H1 (cell line): ENCODE data around the gene ZBTB8B. TPM values are rescaled to one million over a fixed set of nuclear protein-coding genes. Genes with fewer than 3 reads are reported as not detected.
A peak's percentile ranks its signal among the peaks of the same experiment; 100 is the strongest.

ENCODE experiments used
- CTCF ChIA-PET: fragments of 300-600 bp; sonication (Branson Sonifier 250); formaldehyde crosslinking; loops from one replicate; lab custom pipeline; 2021; ENCODE audit not compliant: partially characterized antibody; lab: Charles Lee
- POLR2A ChIA-PET: fragments of 300-600 bp; sonication (Branson Sonifier 250); formaldehyde crosslinking; loops from one replicate; lab custom pipeline; 2021; ENCODE audit warnings: inconsistent platforms; ENCODE audit not compliant: partially characterized antibody; lab: Charles Lee
- DNase-seq, 2 experiments: peaks; one replicate each; pipeline versions ENCODE4 v3.0.0 to v3.0.0-alpha.2; 2010 to 2022; ENCODE audit warnings: low spot score in 2 of 2, low read depth in 1 of 2, mixed read lengths in 1 of 2
- FAIRE-seq: peaks from 2 replicates; lab custom pipeline; 2011; peaks lifted over from hg19 to GRCh38; lab: Jason Lieb, UNC
- H2AFZ ChIP-seq: 2 replicates; pipeline ENCODE4 v1.8.1; 2012; ENCODE audit warnings: low read length, inconsistent platforms
- H2AK5ac ChIP-seq: 2 replicates; pipeline ENCODE4 v1.6.1; 2013; ENCODE audit warnings: low read depth, low read length
- H2BK120ac ChIP-seq: replicated peaks from 2 replicates; pipeline ENCODE3; 2013; ENCODE audit warnings: low read depth, low read length, inconsistent platforms
- H2BK12ac ChIP-seq: 2 replicates; pipeline ENCODE4 v1.6.1; 2013; ENCODE audit warnings: low read depth, low read length
- H2BK15ac ChIP-seq: 2 replicates; pipeline ENCODE4 v1.6.1; 2013; ENCODE audit warnings: low read length
- H2BK20ac ChIP-seq: 2 replicates; pipeline ENCODE4 v1.6.1; 2013; ENCODE audit warnings: low read length
- H2BK5ac ChIP-seq: 2 replicates; pipeline ENCODE4 v1.6.1; 2013; ENCODE audit warnings: low read depth, low read length
- H3K14ac ChIP-seq: 2 replicates; pipeline ENCODE4 v1.6.1; 2013; ENCODE audit warnings: inconsistent platforms; ENCODE audit not compliant: insufficient read length
- H3K18ac ChIP-seq: 2 replicates; pipeline ENCODE4 v1.6.1; 2013; ENCODE audit warnings: low read length; ENCODE audit errors: extremely low read depth
- H3K23ac ChIP-seq: 2 replicates; pipeline ENCODE4 v1.6.1; 2013; ENCODE audit warnings: inconsistent platforms; ENCODE audit not compliant: insufficient read length
- H3K23me2 ChIP-seq: 2 replicates; pipeline ENCODE4 v1.6.1; 2013; ENCODE audit warnings: low read depth, low read length
- H3K27ac ChIP-seq: 2 replicates; pipeline ENCODE4 v1.6.1; 2011; ENCODE audit warnings: low read depth, low read length, inconsistent platforms
- H3K27me3 ChIP-seq, 4 experiments: replicated peaks in 1 of 4; 1 replicate in 1 of 4; 2 replicates in 3 of 4; pipeline versions ENCODE4 v1.6.1 to v1.8.1; 2011 to 2013; ENCODE audit warnings: low read length in 3 of 4, mild to moderate bottlenecking in 3 of 4, inconsistent platforms in 2 of 4, mixed read lengths in 2 of 4, moderate library complexity in 1 of 4; ENCODE audit not compliant: control insufficient read depth in 3 of 4, insufficient read depth in 3 of 4; ENCODE audit errors: extremely low read depth in 1 of 4
- H3K36me3 ChIP-seq, 4 experiments: 2 replicates each; pipeline versions ENCODE4 v1.6.1 to v1.8.1; 2011 to 2013; ENCODE audit warnings: mild to moderate bottlenecking in 4 of 4, low read length in 3 of 4, moderate library complexity in 2 of 4, control low read depth in 1 of 4, inconsistent platforms in 1 of 4; ENCODE audit not compliant: insufficient read depth in 4 of 4, control insufficient read depth in 2 of 4
- H3K4ac ChIP-seq: replicated peaks from 2 replicates; pipeline ENCODE3; 2013; ENCODE audit warnings: low read length, low read depth, mixed read lengths, inconsistent platforms; ENCODE audit not compliant: insufficient read length
- H3K4me1 ChIP-seq, 4 experiments: replicated peaks in 1 of 4; 1 replicate in 1 of 4; 2 replicates in 3 of 4; pipeline versions ENCODE4 v1.6.1 to v1.8.1; 2011 to 2013; ENCODE audit warnings: low read length in 3 of 4, inconsistent platforms in 2 of 4, mixed read lengths in 1 of 4; ENCODE audit not compliant: insufficient read depth in 4 of 4, control insufficient read depth in 3 of 4
- H3K4me2 ChIP-seq, 2 experiments: 2 replicates each; pipeline versions ENCODE4 v1.6.1 to v1.8.1; 2011 to 2013; ENCODE audit warnings: low read depth in 2 of 2, low read length in 2 of 2, control low read depth in 1 of 2, inconsistent platforms in 1 of 2, mild to moderate bottlenecking in 1 of 2; ENCODE audit not compliant: insufficient read depth in 1 of 2
- H3K4me3 ChIP-seq, 4 experiments: fragments of 200-600, 300-600 bp in 1 of 4; sonication (generic), shearing (Covaris generic), sonication (Bioruptor Twin) in 1 of 4; 2 replicates each; pipeline versions ENCODE4 v1.5.1 to v1.8.1; 2011 to 2016; ENCODE audit warnings: low read length in 4 of 4, low read depth in 3 of 4, control low read depth in 2 of 4, inconsistent platforms in 2 of 4, mild to moderate bottlenecking in 2 of 4, mixed read lengths in 1 of 4, moderate library complexity in 1 of 4; ENCODE audit not compliant: insufficient read depth in 2 of 4; ENCODE audit errors: extremely low read depth in 1 of 4
- H3K56ac ChIP-seq: replicated peaks from 2 replicates; pipeline ENCODE3; 2013; ENCODE audit warnings: low read depth, mild to moderate bottlenecking, mixed read lengths, low read length, inconsistent platforms; ENCODE audit not compliant: insufficient read length
- H3K79me1 ChIP-seq: 2 replicates; pipeline ENCODE4 v1.6.1; 2013; ENCODE audit warnings: low read depth, low read length, control low read depth
- H3K79me2 ChIP-seq, 2 experiments: 2 replicates each; pipeline versions ENCODE4 v1.6.1 to v1.8.1; 2012 to 2013; ENCODE audit warnings: low read length in 2 of 2, mild to moderate bottlenecking in 2 of 2, inconsistent platforms in 1 of 2; ENCODE audit not compliant: insufficient read depth in 2 of 2, control insufficient read depth in 1 of 2
- H3K9ac ChIP-seq, 4 experiments: replicated peaks in 1 of 4; 1 replicate in 1 of 4; 2 replicates in 3 of 4; pipeline versions ENCODE4 v1.6.1 to v1.8.1; 2011 to 2013; ENCODE audit warnings: low read depth in 3 of 4, low read length in 3 of 4, control low read depth in 2 of 4, mild to moderate bottlenecking in 2 of 4, moderate library complexity in 2 of 4, inconsistent platforms in 1 of 4; ENCODE audit errors: extremely low read depth in 1 of 4
- H3K9me3 ChIP-seq, 2 experiments: 2 replicates each; pipeline versions ENCODE4 v1.6.1 to v1.8.1; 2012 to 2013; ENCODE audit warnings: mild to moderate bottlenecking in 2 of 2, moderate library complexity in 2 of 2, control low read depth in 1 of 2, inconsistent platforms in 1 of 2, low read depth in 1 of 2, low read length in 1 of 2, mixed read lengths in 1 of 2; ENCODE audit not compliant: insufficient read depth in 2 of 2
- H4K20me1 ChIP-seq, 2 experiments: replicated peaks in 1 of 2; 2 replicates each; pipeline versions ENCODE3 to v1.8.1; 2011 to 2013; ENCODE audit warnings: inconsistent platforms in 2 of 2, low read length in 2 of 2, mild to moderate bottlenecking in 1 of 2; ENCODE audit not compliant: insufficient read depth in 2 of 2, control insufficient read depth in 1 of 2
- H4K5ac ChIP-seq: 2 replicates; pipeline ENCODE4 v1.6.1; 2013; ENCODE audit warnings: low read length, low read depth, mixed read lengths, inconsistent platforms; ENCODE audit not compliant: insufficient read length
- H4K8ac ChIP-seq: 2 replicates; pipeline ENCODE4 v1.8.0; 2013; ENCODE audit warnings: mild to moderate bottlenecking, moderate library complexity, low read length, inconsistent platforms; ENCODE audit not compliant: insufficient read depth; ENCODE audit errors: extremely low read depth
- H4K91ac ChIP-seq: replicated peaks from 2 replicates; pipeline ENCODE3; 2013; ENCODE audit warnings: low read length, mixed read lengths, inconsistent platforms; ENCODE audit not compliant: insufficient read length
- ASH2L ChIP-seq: fragments of 200-600, 300-600 bp; sonication (generic); IDR thresholded peaks from one replicate; pipeline ENCODE4 v1.7.1; 2017; ENCODE audit warnings: low read length
- CBX5 ChIP-seq: fragments of 300-800, 300-1000 bp; sonication (generic); IDR thresholded peaks from 2 replicates; pipeline ENCODE4 v1.7.1; 2016; ENCODE audit warnings: antibody characterized with exemption, low read length, low read depth
- FOSL1 ChIP-seq: IDR thresholded peaks from 2 replicates; pipeline ENCODE4 v1.6.1; 2011; ENCODE audit warnings: mild to moderate bottlenecking, low read depth, low read length, moderate library complexity; ENCODE audit not compliant: insufficient read depth
- POLR2A ChIP-seq, 2 experiments: IDR thresholded peaks; 1 replicate in 1 of 2; 2 replicates in 1 of 2; pipeline ENCODE4 v1.6.1; 2011; ENCODE audit warnings: low read depth in 2 of 2, low read length in 2 of 2, mild to moderate bottlenecking in 2 of 2; ENCODE audit errors: control extremely low read depth in 1 of 2
- POLR2AphosphoS5 ChIP-seq: IDR thresholded peaks from 2 replicates; pipeline ENCODE4 v1.6.1; 2011; ENCODE audit warnings: low read depth, low read length
- SUZ12 ChIP-seq: fragments of 200-600 bp; sonication (generic); IDR thresholded peaks from 2 replicates; pipeline ENCODE4 v1.6.1; 2012; ENCODE audit warnings: mild to moderate bottlenecking, inconsistent platforms, low read length, moderate library complexity, mixed read lengths
- TBP ChIP-seq: IDR thresholded peaks from 2 replicates; pipeline ENCODE4 v1.6.1; 2011; ENCODE audit warnings: low read depth, low read length, improper control_type of control experiment
- TCF12 ChIP-seq: IDR thresholded peaks from 2 replicates; pipeline ENCODE4 v1.6.1; 2011; ENCODE audit warnings: low read depth, mild to moderate bottlenecking, low read length
- USF2 ChIP-seq: IDR thresholded peaks from 2 replicates; pipeline ENCODE4 v1.6.1; 2011; ENCODE audit warnings: low read length, improper control_type of control experiment
- WGBS, 2 experiments: shearing (Covaris generic) in 1 of 2; methylation state at CpG; one replicate each; pipeline versions ENCODE4 v1.1.6 to v1.1.7; 2013 to 2015; ENCODE audit warnings: low lambda C conversion rate in 2 of 2, mixed read lengths in 2 of 2, inconsistent platforms in 1 of 2, low coverage in 1 of 2, missing lambda C conversion rate in 1 of 2; ENCODE audit not compliant: insufficient replicate concordance in 2 of 2, insufficient coverage in 1 of 2, insufficient read length in 1 of 2; ENCODE audit errors: extremely low coverage in 1 of 2, missing lambda C conversion rate in 1 of 2; 5-methylcytosine and 5-hydroxymethylcytosine counted together
- polyA plus RNA-seq, 7 experiments: library from polyadenylated mRNA; depleted of rRNA in 3 of 7; stranded (reverse) in 5 of 7; unstranded in 2 of 7; fragments of >200 nt in 5 of 7; fragments of 200-250 nt in 2 of 7; gene quantifications; 1 replicate in 5 of 7; 2 replicates in 1 of 7; 4 replicates in 1 of 7; pipeline versions ENCODE4 v1.2.1 to v1.2.3, GENCODE V29; 2011 to 2013; ENCODE audit warnings: missing spikeins in 2 of 7, mixed read lengths in 2 of 7
- total RNA-seq: library from RNA; stranded (reverse); fragmentation: NEBNext Ultra II Directional; extraction: Animal tissue kit (Norgen Biotek cat#: 25700); gene quantifications from 2 replicates; pipeline ENCODE4 v1.2.1, GENCODE V29; 2021
- TF ChIP-seq, protein P1 (sequence below), 3 experiments: IDR thresholded peaks; 1 replicate in 2 of 3; 2 replicates in 1 of 3; pipeline versions ENCODE4 v1.5.1 to v1.6.1; 2011; ENCODE audit warnings: low read length in 3 of 3, mild to moderate bottlenecking in 3 of 3, inconsistent platforms in 2 of 3, low read depth in 1 of 3, moderate library complexity in 1 of 3; ENCODE audit not compliant: insufficient read depth in 1 of 3; ENCODE audit errors: control extremely low read depth in 1 of 3

ZBTB8B gene
- total and polyA plus RNA-seq, 2 of the 8 experiments (the other 6 are each of a cell fraction or from before 2014, with no cell fraction given), result 1.3 to 3.7 TPM

- Histone ChIP-seq H3K23me2 (no peaks in the 10 kb centered on the region), H3K4me2 (no peak overlapping the region), H3K4me3 (no peak overlapping the region), H2BK15ac (no peak overlapping the region), H4K5ac (no peak overlapping the region), H3K18ac (no peak overlapping the region), H3K36me3 (peaks cover 0 to 14% (median 5%) of the 10 kb centered on the region in 4 experiments; a peak in 3 of 8 replicates), H3K79me2 (no peaks in the 10 kb centered on the region), H2BK20ac (0 out of 2 replicates have a peak overlapping the region, but pooled peaks have one; percentile 48), H3K14ac (no peak overlapping the region), H3K27ac (no peak overlapping the region), H2BK120ac (no peak overlapping the region), H3K23ac (no peak overlapping the region), H3K9ac (no peak overlapping the region), H3K27me3 (no peaks in the 10 kb centered on the region), H2BK12ac (no peak overlapping the region), H3K79me1 (no peaks in the 10 kb centered on the region), H2AK5ac (no peak overlapping the region), H4K91ac (no peak overlapping the region), H3K4ac (no peak overlapping the region), H3K4me1 (peaks cover 0 to 5% (median 0%) of the 10 kb centered on the region in 4 experiments; a peak in 2 of 7 replicates), H2AFZ (no peak overlapping the region), H3K56ac (no peak overlapping the region), H2BK5ac (no peak overlapping the region), H4K8ac (no peak overlapping the region), H4K20me1 (no peaks in the 10 kb centered on the region), H3K9me3 (no peaks in the 10 kb centered on the region)
- FAIRE-seq (no peak), DNase-seq (no peak)
- CTCF ChIA-PET, result no interaction called here
- WGBS, 2 experiments, result 83% methylated on average over 3 of the region's 3 CpGs; no CpG with 5 or more reads in 1 of the 2 experiments
- POLR2A ChIA-PET, result interaction anchor here (0.9 kb wide), 1 partner anchor 290 kb away, joined by 3 read pairs; no protein-coding TSS in a partner anchor
- TF ChIP-seq CBX5 (no peak), TBP (no peak), ASH2L (no peak), SUZ12 (no peak), USF2 (no peak), POLR2A (IDR thresholded peaks at IDR 0.05; ENCODE audit: control extremely low read depth in 1 of 2, low read depth in 2 of 2, low read length in 2 of 2) (no peak), FOSL1 (no peak), POLR2AphosphoS5 (no peak), TCF12 (no peak)
- TF ChIP-seq, protein P1, sequence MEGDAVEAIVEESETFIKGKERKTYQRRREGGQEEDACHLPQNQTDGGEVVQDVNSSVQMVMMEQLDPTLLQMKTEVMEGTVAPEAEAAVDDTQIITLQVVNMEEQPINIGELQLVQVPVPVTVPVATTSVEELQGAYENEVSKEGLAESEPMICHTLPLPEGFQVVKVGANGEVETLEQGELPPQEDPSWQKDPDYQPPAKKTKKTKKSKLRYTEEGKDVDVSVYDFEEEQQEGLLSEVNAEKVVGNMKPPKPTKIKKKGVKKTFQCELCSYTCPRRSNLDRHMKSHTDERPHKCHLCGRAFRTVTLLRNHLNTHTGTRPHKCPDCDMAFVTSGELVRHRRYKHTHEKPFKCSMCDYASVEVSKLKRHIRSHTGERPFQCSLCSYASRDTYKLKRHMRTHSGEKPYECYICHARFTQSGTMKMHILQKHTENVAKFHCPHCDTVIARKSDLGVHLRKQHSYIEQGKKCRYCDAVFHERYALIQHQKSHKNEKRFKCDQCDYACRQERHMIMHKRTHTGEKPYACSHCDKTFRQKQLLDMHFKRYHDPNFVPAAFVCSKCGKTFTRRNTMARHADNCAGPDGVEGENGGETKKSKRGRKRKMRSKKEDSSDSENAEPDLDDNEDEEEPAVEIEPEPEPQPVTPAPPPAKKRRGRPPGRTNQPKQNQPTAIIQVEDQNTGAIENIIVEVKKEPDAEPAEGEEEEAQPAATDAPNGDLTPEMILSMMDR (IDR thresholded peaks at IDR 0.05; ENCODE audit: control extremely low read depth in 1 of 3, insufficient read depth in 1 of 3, low read depth in 1 of 3, low read length in 3 of 3), result no peak
Observed at GRCh38 chr1:32485554-32486255, 20.8 kb downstream of the ZBTB8B start.
